ENCODE data around the gene KAT6B.

The KAT6B gene

DNA sequence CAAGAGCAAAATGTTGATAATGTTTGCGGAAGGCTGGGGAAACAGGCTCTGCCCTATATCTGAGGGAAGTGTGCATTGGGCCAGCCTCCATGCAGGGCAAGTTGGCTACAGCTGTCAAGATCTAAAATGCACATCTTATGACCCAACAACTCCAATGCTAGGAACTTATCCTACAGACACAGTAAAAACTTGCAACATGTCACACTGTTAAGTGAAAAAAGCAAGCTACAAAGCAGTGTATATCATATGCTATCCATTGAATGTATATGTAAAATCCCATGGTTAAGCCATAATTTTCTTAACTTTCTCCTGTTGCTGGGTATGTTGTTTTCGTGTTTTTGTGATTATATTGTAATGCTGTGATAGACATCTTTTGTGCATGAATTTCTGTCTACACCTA lies 16.3 kb upstream of the KAT6B start:
- intact Hi-C loops (cut with micrococcal nuclease): no loop called here
- Mint-ChIP-seq H3K27me3 (no peaks in the 10 kb centered on the region), H3K27ac (no peak overlapping the region), H3K9me3 (no peaks in the 10 kb centered on the region), H3K36me3 (ENCODE audit: low read depth) (no peaks in the 10 kb centered on the region), H3K4me1 (ENCODE audit: low read depth) (no peaks in the 10 kb centered on the region), H3K4me3 (no peak overlapping the region)

DNA sequence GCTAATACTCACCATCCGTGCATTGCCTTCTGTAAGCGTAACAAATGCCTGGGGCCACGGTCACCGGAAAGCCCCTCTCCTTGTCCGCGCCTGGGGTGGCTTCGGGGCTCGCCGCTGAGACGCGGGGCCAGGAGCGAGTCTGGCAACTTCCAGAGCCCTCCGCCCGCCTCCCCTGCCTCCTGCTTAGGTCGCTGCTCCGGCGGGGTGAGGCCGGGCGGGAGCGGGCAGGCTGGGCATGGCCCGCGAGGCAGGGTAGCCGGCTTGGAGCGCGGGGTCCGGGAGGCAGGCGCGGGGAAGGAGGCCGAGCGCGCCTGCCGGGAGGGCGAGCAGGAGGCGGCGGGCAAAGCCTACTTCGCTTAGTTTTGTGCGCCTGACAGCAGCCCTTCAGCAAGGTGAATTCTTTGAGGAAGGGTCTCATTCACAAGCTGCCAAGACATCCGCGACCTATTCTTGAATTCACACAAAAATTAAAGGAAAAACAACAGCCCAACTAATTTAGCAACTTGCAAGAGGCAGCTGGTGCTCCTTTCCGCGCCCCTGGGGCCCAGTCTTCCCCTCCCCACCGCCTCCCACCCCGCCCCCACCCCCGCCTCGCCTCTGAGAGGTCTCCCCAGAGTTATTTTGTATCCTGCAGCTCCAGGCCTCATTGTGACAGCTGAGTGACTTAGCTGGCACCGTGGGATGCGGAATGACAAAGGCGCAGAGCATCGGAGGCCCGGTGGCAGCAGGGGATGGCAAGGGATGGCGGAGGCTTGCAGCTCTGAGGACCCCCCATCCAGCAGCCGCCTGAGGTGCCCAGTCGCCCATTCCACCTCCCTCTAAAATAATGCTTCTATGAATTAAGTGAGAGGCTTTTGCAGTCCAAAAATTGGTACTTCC lies 12.8 kb upstream of the KAT6B start:
- Mint-ChIP-seq H3K4me3 (no peak overlapping the region), H3K4me1 (ENCODE audit: low read depth) (no peaks in the 10 kb centered on the region), H3K36me3 (ENCODE audit: low read depth) (no peaks in the 10 kb centered on the region), H3K27me3 (no peaks in the 10 kb centered on the region), H3K9me3 (peaks cover 13% of the 10 kb centered on the region), H3K27ac (no peak overlapping the region)
- intact Hi-C loops (cut with micrococcal nuclease): no loop called here

DNA sequence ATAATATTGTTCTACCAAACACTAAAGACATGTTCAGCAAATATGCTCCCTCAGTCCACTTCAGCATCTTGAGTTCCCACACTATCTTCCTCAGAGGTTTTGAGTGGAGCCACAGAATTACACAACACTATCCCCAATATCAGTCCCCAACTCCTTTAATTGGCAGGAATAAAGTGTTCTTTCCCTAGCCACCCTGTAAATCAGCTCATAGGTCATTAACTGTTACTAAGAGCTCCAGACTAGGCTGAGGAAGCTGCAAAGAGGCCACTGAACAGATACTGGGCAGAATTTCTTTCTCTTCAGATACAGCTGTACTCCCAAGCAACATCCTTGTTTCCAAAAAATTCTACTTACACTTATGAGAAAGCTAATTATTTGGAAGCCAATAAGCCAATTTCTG lies 11.6 kb upstream of the KAT6B start:
- intact Hi-C loops (cut with micrococcal nuclease): no loop called here
- Mint-ChIP-seq H3K4me3 (no peak overlapping the region), H3K4me1 (ENCODE audit: low read depth) (no peaks in the 10 kb centered on the region), H3K36me3 (ENCODE audit: low read depth) (no peaks in the 10 kb centered on the region), H3K27ac (no peak overlapping the region), H3K27me3 (no peaks in the 10 kb centered on the region), H3K9me3 (peaks cover 13% of the 10 kb centered on the region)

DNA sequence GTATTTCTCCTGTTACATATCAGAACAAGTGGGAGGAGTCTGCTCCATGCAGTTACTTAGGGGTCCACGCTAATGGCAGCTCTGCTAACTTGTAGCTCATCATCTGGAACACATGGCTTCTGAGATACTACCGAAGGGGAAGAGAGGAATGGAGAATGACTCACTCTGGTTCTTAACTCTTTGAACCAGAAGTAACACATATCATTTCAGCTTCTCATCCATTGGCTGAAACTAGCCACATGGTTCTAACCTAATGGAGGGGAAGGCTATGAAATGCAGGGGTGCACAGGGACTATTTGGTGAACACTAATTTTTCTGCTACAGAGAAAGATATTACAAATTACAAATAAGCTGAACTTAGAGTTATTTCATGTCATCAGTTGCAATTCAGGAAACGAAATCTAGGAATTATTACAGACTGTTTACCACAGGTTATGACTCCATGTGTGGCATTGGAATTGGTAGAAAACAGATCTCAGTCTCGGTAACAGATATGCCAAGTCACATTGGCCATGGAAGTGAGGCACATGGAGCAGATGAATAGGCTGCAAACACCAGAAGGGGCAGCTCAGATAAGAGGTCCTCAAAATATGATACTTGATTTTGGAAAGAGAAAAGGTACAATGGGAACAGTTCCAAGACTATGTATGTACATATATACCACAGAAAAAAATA lies 9.4 kb upstream of the KAT6B start:
- no peak overlapping the region for H3K4me3 Mint-ChIP-seq
- intact Hi-C loops (cut with micrococcal nuclease): no loop called here
- no peak overlapping the region for H3K27ac Mint-ChIP-seq
- peaks cover 13% of the 10 kb centered on the region for H3K9me3 Mint-ChIP-seq
- no peaks in the 10 kb centered on the region for H3K27me3 Mint-ChIP-seq
- H3K4me1 Mint-ChIP-seq (ENCODE audit: low read depth): no peaks in the 10 kb centered on the region
- H3K36me3 Mint-ChIP-seq (ENCODE audit: low read depth): no peaks in the 10 kb centered on the region

DNA sequence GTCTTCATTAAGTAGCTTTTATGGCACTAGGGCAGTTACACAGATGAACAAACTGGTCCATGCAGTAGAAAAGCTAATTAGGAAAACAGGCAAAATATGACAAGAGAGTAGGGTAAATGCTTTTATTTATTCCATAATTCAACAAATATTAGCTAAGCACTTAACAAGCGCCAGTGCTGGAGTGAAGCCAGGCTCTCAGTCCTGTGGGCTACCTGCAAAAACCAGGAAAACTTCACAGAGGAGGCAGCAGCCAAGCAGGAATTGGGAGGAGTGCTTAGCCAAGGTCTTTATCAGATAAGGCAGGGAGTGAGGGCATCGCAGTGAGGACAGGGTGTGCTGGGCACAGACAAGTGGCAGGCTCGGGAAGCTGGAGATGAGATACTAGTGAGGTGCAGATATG lies 4.9 kb upstream of the KAT6B start:
- Mint-ChIP-seq H3K27me3 (peaks cover 8% of the 10 kb centered on the region), H3K27ac (no peak overlapping the region), H3K4me1 (ENCODE audit: low read depth) (peaks cover 13% of the 10 kb centered on the region), H3K9me3 (peaks cover 11% of the 10 kb centered on the region), H3K4me3 (no peak overlapping the region), H3K36me3 (ENCODE audit: low read depth) (peaks cover 12% of the 10 kb centered on the region)
- intact Hi-C loops (cut with micrococcal nuclease): loop anchor here (10.0 kb wide), 1 partner anchor 557 kb away; no protein-coding TSS in a partner anchor

DNA sequence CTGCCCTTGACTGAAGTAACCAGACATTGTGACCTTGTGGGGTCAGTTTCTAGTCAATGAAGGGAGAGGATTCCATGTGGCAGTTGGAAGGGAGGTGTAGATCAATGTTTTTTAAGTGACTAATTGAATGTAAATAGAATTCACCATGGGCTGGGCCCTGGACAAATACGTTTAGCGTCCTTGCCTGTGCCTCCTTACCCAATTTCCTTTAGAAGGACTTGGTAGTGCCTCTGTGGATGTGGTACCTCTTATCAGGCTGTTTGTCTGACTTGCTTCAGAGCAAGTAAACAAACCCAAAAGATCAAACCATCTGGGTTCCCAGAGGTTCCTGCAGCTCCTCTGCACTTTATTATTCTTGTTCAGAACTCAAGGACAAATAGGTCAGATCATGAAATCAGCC lies 4.3 kb upstream of the KAT6B start:
- Mint-ChIP-seq H3K36me3 (ENCODE audit: low read depth) (peaks cover 12% of the 10 kb centered on the region), H3K9me3 (peaks cover 5% of the 10 kb centered on the region), H3K4me1 (ENCODE audit: low read depth) (peaks cover 17% of the 10 kb centered on the region), H3K27me3 (peaks cover 8% of the 10 kb centered on the region), H3K27ac (no peak overlapping the region), H3K4me3 (no peak overlapping the region)
- intact Hi-C loops (cut with micrococcal nuclease): loop anchor here (10.0 kb wide), 1 partner anchor 557 kb away; no protein-coding TSS in a partner anchor

DNA sequence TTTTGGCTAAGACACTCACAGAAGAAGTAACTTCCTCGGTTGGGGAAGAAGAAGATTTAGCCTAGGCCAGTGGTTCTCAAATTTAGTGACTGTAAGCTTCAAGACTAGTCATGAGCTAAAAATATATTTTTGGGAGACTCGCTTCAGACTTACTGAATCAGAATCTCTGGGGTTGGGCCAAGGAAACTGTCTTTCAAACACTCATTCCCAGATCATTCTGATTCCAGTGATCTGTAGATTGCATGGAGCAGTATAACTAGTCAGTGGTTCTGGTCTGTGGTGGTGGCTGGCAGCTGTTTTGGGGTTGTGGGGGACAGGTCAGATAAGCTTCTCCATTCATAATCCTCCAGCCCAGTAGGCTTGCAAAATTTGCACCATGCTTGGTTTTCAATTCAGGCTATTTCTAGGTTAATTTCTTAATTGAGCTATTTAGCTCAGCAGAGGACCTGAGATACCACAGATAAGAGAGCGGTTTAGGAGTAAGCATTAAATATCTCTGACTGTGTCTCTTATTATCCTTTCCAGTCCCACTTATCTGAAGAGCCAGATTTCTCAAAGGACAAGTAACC lies 3.8 kb upstream of the KAT6B start:
- Mint-ChIP-seq H3K36me3 (ENCODE audit: low read depth) (peaks cover 12% of the 10 kb centered on the region), H3K4me3 (no peak overlapping the region), H3K4me1 (ENCODE audit: low read depth) (peaks cover 22% of the 10 kb centered on the region), H3K27me3 (peaks cover 8% of the 10 kb centered on the region), H3K27ac (no peak overlapping the region), H3K9me3 (no peaks in the 10 kb centered on the region)
- intact Hi-C loops (cut with micrococcal nuclease): loop anchor here (10.0 kb wide), 1 partner anchor 558 kb away; no protein-coding TSS in a partner anchor

DNA sequence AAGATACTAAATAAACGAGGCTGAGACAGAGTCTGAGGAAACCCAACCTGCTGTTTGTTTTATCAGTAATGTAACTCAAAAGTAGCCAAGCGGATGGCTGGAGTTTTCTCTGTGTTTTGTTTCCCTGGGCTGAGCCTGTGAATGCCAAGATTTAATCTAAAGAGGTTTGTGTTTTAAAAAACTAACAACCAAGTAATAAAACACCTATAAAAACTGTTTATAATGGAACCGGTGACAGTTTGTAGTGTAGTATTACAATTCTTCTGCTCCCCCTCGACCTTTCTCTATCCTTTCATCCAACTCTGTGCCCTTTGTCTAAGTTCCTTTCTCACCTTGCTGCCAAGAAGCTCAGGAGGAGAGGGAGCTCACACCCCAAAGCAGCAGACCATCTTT lies 2.6 kb upstream of the KAT6B start:
- intact Hi-C loops (cut with micrococcal nuclease): loop anchor here (10.0 kb wide), 1 partner anchor 559 kb away; no protein-coding TSS in a partner anchor
- no peaks in the 10 kb centered on the region for H3K9me3 Mint-ChIP-seq
- H3K4me1 Mint-ChIP-seq (ENCODE audit: low read depth): peaks cover 32% of the 10 kb centered on the region
- H3K27ac Mint-ChIP-seq: no peak overlapping the region
- peaks cover 8% of the 10 kb centered on the region for H3K27me3 Mint-ChIP-seq
- peaks cover 12% of the 10 kb centered on the region for H3K36me3 Mint-ChIP-seq (ENCODE audit: low read depth)
- H3K4me3 Mint-ChIP-seq: no peak overlapping the region

DNA sequence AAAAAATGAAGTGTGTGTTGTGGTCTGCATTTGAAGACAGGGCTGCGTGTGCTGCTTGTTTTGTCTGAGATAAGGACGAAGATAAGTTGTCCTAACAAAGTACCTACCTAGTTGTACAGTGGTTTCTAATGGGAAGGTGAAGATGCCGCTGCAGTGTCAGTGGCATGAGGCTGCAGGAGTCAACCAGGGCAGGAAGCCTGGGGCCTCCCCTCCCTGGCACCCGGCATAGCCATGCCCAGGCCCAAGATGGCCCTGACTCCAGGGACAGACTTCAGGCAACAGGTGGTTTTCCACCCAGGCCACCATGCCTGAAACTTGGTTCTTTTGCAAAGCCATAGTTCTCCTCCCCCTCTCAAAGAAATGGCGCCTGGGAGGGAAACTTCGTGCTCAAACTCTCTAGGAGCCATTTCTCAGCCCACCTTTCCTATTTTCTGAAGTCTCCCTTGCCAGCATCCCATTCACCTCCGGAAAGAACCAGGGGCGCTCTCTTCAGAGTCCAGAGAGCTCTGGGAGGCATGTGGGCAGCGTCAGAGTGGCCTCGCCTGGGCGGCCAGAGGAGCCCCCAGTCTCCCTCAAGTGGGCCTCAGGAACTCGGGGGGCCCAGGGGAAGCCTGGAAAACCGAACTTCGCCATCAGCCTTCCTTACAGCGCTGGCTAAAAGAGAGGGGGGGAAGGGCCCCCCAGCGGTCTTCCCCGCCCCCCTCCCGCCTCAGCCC lies 2.1 kb upstream of the KAT6B start:
- intact Hi-C loops (cut with micrococcal nuclease): loop anchor here (10.0 kb wide), 1 partner anchor 560 kb away; no protein-coding TSS in a partner anchor

DNA sequence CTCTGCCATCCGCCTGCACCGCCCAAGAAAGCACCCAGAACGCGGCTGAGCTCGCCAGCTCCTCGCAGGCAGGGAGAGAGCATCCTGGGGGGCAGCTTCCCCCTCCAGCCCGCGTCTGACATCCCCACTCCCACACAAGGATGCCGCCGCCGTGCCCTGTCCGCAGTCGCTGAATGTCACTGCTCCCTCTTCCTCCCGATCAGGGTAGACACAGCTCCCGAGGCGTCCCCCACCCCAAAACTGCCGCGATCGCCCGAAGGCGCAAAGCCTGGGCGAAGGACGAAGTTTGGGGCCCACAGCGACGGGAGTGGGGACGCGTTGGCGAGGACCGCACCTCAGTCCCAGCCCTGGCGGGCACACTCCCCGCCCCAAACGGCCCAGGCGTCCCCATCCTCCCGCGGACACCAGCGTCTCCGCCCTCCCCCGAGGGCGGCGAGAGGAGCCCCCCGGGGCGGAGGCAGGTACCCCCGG lies 1.5 kb upstream of the KAT6B start:
- Mint-ChIP-seq H3K4me1 (ENCODE audit: low read depth) (peaks cover 37% of the 10 kb centered on the region), H3K27ac (peak overlapping the region; percentile 91), H3K9me3 (no peaks in the 10 kb centered on the region), H3K27me3 (peaks cover 8% of the 10 kb centered on the region), H3K36me3 (ENCODE audit: low read depth) (peaks cover 12% of the 10 kb centered on the region), H3K4me3 (peak overlapping the region; percentile 92)
- intact Hi-C loops (cut with micrococcal nuclease): loop anchor here (5.0 to 10.0 kb wide), 2 partner anchors 387 to 560 kb away; partner anchors contain the start of gene VDAC2

More for the DNA sequence above, 2.1 kb upstream of the KAT6B start:
- peak overlapping the region; percentile 92 for H3K4me3 Mint-ChIP-seq
- peaks cover 12% of the 10 kb centered on the region for H3K36me3 Mint-ChIP-seq (ENCODE audit: low read depth)
- H3K27me3 Mint-ChIP-seq: peaks cover 8% of the 10 kb centered on the region
- H3K4me1 Mint-ChIP-seq (ENCODE audit: low read depth): peaks cover 37% of the 10 kb centered on the region
- H3K27ac Mint-ChIP-seq: peak overlapping the region; percentile 91
- no peaks in the 10 kb centered on the region for H3K9me3 Mint-ChIP-seq

DNA sequence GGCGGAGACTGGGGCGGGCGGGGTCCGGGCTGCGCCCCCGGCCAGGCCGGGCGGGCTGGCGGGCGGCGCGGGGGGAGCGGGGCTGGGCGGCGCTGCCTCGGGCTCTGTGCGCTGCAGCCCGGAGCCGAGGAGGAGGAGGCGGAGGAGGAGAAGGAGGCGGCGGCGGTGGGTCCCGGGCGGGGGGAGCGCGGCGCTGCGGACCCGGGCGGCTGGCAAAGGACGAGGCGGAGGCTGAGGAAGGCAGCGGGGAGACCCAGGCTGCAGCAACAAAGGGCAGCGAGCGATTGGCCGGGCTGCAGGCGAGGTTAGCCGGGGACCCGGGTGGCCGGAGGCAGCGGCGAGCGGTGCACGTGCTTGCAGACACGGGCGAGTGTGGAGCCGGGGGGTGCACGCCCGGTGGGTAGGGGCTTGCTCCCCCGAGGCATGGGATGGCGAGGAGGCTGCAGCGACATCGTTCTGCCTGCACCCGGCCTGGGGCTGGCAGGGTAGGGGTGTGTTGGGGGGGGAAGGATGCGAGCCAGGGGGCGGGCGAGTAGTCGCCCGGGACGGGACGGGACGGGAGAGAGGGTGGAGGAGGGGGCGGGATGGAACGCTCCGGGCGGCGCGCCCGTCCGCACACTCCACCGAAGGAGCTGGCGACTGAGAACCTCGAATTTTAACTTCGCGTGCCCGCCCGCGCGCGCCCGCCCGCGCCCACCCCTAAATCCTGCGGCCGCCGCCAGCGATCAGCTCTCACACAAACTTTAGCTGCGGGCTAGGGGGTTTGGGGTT lies 844 bp upstream of the KAT6B start:
- H3K4me1 Mint-ChIP-seq (ENCODE audit: low read depth): peaks cover 37% of the 10 kb centered on the region
- H3K9me3 Mint-ChIP-seq: no peaks in the 10 kb centered on the region
- intact Hi-C loops (cut with micrococcal nuclease): loop anchor here (1.0 to 10.0 kb wide), 3 partner anchors 286 to 561 kb away; partner anchors contain the start of genes SAMD8 and VDAC2
- H3K36me3 Mint-ChIP-seq (ENCODE audit: low read depth): peaks cover 12% of the 10 kb centered on the region
- H3K4me3 Mint-ChIP-seq: peak overlapping the region; percentile 92
- H3K27ac Mint-ChIP-seq: peak overlapping the region; percentile 91
- H3K27me3 Mint-ChIP-seq: peaks cover 8% of the 10 kb centered on the region

DNA sequence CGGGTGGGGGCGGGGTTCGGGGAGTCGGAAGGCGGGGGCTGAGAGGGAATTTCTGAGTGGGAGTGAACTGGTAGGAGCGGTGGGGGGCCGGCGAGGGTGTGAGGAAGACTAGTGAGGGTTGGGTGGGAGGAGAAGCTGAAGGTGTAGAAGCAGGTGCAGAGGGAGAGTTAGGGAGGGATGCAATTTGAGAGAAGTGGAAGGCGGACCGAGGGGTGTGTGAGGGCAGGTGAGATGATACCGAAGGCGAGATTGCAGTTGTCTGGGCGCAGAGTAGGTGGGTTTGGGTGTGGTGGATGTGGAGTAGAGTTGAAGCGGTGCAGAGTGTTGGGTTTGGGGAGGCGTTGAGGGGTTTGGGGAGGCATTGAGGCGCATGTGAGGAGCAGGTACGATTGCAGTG lies 643 bp downstream of the KAT6B start:
- H3K4me1 Mint-ChIP-seq (ENCODE audit: low read depth): peaks cover 47% of the 10 kb centered on the region
- H3K36me3 Mint-ChIP-seq (ENCODE audit: low read depth): peaks cover 12% of the 10 kb centered on the region
- H3K27ac Mint-ChIP-seq: peak overlapping the region; percentile 91
- H3K27me3 Mint-ChIP-seq: peaks cover 8% of the 10 kb centered on the region
- H3K9me3 Mint-ChIP-seq: no peaks in the 10 kb centered on the region
- intact Hi-C loops (cut with micrococcal nuclease): loop anchor here (5.0 to 10.0 kb wide), 2 partner anchors 385 to 562 kb away; partner anchors contain the start of gene VDAC2
- peak overlapping the region; percentile 92 for H3K4me3 Mint-ChIP-seq
